Common myeloid progenitor, CD34-positive (primary cell): ENCODE data around the gene TC2N.

Experiments
- CTCF ChIA-PET: fragments of 350-600 bp; sonication (Branson Sonifier 250); formaldehyde crosslinking; loops from one replicate; lab custom pipeline; 2021; ENCODE audit warnings: antibody characterized with exemption; lab: Charles Lee
- POLR2A ChIA-PET: fragments of 350-600 bp; sonication (Branson Sonifier 250); formaldehyde crosslinking; loops from one replicate; lab custom pipeline; 2021; ENCODE audit warnings: antibody characterized with exemption; lab: Charles Lee
- DNase-seq, 3 donors: peaks; one replicate each; pipeline versions ENCODE4 v3.0.0 to v3.0.0-alpha.2; 2013
- H3K27ac ChIP-seq, 2 experiments: 1 replicate in 1 of 2; 2 replicates in 1 of 2; pipeline ENCODE4 v1.7.0; 2013; ENCODE audit warnings: inconsistent platforms in 2 of 2, low read length in 2 of 2, mild to moderate bottlenecking in 2 of 2, low read depth in 1 of 2, moderate library complexity in 1 of 2; ENCODE audit not compliant: severe bottlenecking in 2 of 2, insufficient read depth in 1 of 2, poor library complexity in 1 of 2
- H3K27me3 ChIP-seq, 5 experiments: replicated peaks in 2 of 5; 1 replicate in 3 of 5; 2 replicates in 2 of 5; pipeline versions ENCODE4 v1.6.1 to v1.7.0; 2013; ENCODE audit warnings: low read length in 4 of 5, mild to moderate bottlenecking in 2 of 5, moderate library complexity in 2 of 5, inconsistent platforms in 1 of 5; ENCODE audit not compliant: insufficient read depth in 5 of 5, control insufficient read depth in 4 of 5
- H3K36me3 ChIP-seq, 4 experiments: 1 replicate in 2 of 4; 2 replicates in 2 of 4; pipeline versions ENCODE4 v1.6.1 to v1.7.0; 2013; ENCODE audit warnings: low read length in 3 of 4, control low read depth in 1 of 4, mild to moderate bottlenecking in 1 of 4; ENCODE audit not compliant: control insufficient read depth in 4 of 4, insufficient read depth in 4 of 4
- H3K4me1 ChIP-seq, 4 experiments: 1 replicate in 3 of 4; 2 replicates in 1 of 4; pipeline versions ENCODE4 v1.6.1 to v1.7.1; 2013; ENCODE audit warnings: low read length in 3 of 4, mild to moderate bottlenecking in 3 of 4, control low read depth in 1 of 4, inconsistent platforms in 1 of 4, moderate library complexity in 1 of 4; ENCODE audit not compliant: control insufficient read depth in 4 of 4, insufficient read depth in 4 of 4; ENCODE audit errors: control extremely low read depth in 1 of 4
- H3K4me3 ChIP-seq, 7 experiments: 1 replicate in 4 of 7; 2 replicates in 3 of 7; pipeline versions ENCODE4 v1.5.1 to v1.7.0; 2013; ENCODE audit warnings: mild to moderate bottlenecking in 7 of 7, low read length in 6 of 7, moderate library complexity in 6 of 7, inconsistent platforms in 2 of 7, low read depth in 2 of 7, control low read depth in 1 of 7; ENCODE audit not compliant: insufficient read depth in 4 of 7, control insufficient read depth in 1 of 7; ENCODE audit errors: extremely low read depth in 1 of 7
- H3K9me3 ChIP-seq, 5 experiments: 1 replicate in 4 of 5; 2 replicates in 1 of 5; pipeline versions ENCODE4 v1.6.1 to v1.7.1; 2013; ENCODE audit warnings: low read length in 4 of 5, mild to moderate bottlenecking in 2 of 5, inconsistent platforms in 1 of 5, low read depth in 1 of 5, moderate library complexity in 1 of 5; ENCODE audit not compliant: control insufficient read depth in 4 of 5, insufficient read depth in 2 of 5; ENCODE audit errors: control extremely low read depth in 1 of 5
- WGBS: methylation state at CpG from one replicate; pipeline ENCODE4 v1.1.5; 2013; ENCODE audit not compliant: insufficient coverage; 5-methylcytosine and 5-hydroxymethylcytosine counted together

TC2N gene

GRCh38 chr14:91774140-91775096 is 92.9 kb downstream of the TC2N start:
- DNase-seq, result peak; percentile 51 to 88 (median 82)
- ChIA-PET CTCF (interaction anchor here (1.3 kb wide), 1 partner anchor 22 kb away, joined by 3 read pairs; no protein-coding TSS in a partner anchor), POLR2A (interaction anchor here (0.5 to 1.0 kb wide), 2 partner anchors 11 to 136 kb away, joined by 3 to 4 read pairs; no protein-coding TSS in a partner anchor)
- WGBS, result 7% methylated on average over 2 of the region's 5 CpGs
- Histone ChIP-seq H3K4me3 (peak overlapping the region in 5 of 7 experiments; percentile 1 to 44 (median 28)), H3K4me1 (peaks cover 8 to 38% (median 21%) of the 10 kb centered on the region in 4 experiments), H3K36me3 (peaks cover 0 to 2% (median 0%) of the 10 kb centered on the region in 4 experiments), H3K27me3 (no peaks in the 10 kb centered on the region), H3K9me3 (no peaks in the 10 kb centered on the region), H3K27ac (peak overlapping the region in 1 of 2 experiments; percentile 41)

- no peak overlapping the region for H3K27ac ChIP-seq
- ChIA-PET CTCF (interaction anchor here (0.6 kb wide), 1 partner anchor 9 kb away, joined by 4 read pairs; no protein-coding TSS in a partner anchor), POLR2A (no interaction called here)
- no peak for DNase-seq
- H3K36me3 ChIP-seq, result no peaks in the 10 kb centered on the region
- no peaks in the 10 kb centered on the region for H3K9me3 ChIP-seq
- no peaks in the 10 kb centered on the region for H3K27me3 ChIP-seq
- H3K4me3 ChIP-seq, result no peak overlapping the region
- peaks cover 8 to 20% (median 15%) of the 10 kb centered on the region in 4 experiments for H3K4me1 ChIP-seq
- WGBS, result no CpG with 5 or more reads among the region's 2 CpGs
Observed at GRCh38 chr14:91770185-91770584, 97.2 kb downstream of the TC2N start.

- no CpG with 5 or more reads among the region's 4 CpGs for WGBS
- DNase-seq, result no peak
- ChIA-PET POLR2A (no interaction called here), CTCF (no interaction called here)
- no peak overlapping the region for H3K4me3 ChIP-seq
- H3K9me3 ChIP-seq, result peaks cover 0 to 19% (median 7%) of the 10 kb centered on the region in 5 experiments
- H3K27ac ChIP-seq, result no peak overlapping the region
- no peaks in the 10 kb centered on the region for H3K4me1 ChIP-seq
- peaks cover 0 to 7% (median 2%) of the 10 kb centered on the region in 4 experiments for H3K36me3 ChIP-seq
- no peaks in the 10 kb centered on the region for H3K27me3 ChIP-seq
Observed at GRCh38 chr14:91755570-91756295, 111.6 kb downstream of the TC2N start.

- Histone ChIP-seq H3K27ac (no peak overlapping the region), H3K36me3 (peaks cover 0 to 3% (median 2%) of the 10 kb centered on the region in 4 experiments), H3K4me1 (no peaks in the 10 kb centered on the region), H3K4me3 (no peak overlapping the region), H3K9me3 (peaks cover 0 to 10% (median 0%) of the 10 kb centered on the region in 5 experiments), H3K27me3 (no peaks in the 10 kb centered on the region)
- no CpG with 5 or more reads among the region's 1 CpG for WGBS
- DNase-seq, result no peak
- ChIA-PET POLR2A (no interaction called here), CTCF (no interaction called here)
Observed at GRCh38 chr14:91754819-91755218, 112.5 kb downstream of the TC2N start.

GRCh38 chr14:91754185-91754584 is 113.2 kb downstream of the TC2N start:
- Histone ChIP-seq H3K9me3 (peaks cover 0 to 4% (median 0%) of the 10 kb centered on the region in 5 experiments), H3K4me1 (no peaks in the 10 kb centered on the region), H3K36me3 (peaks cover 0 to under 1% (median 0%) of the 10 kb centered on the region in 4 experiments), H3K4me3 (no peak overlapping the region), H3K27me3 (no peaks in the 10 kb centered on the region), H3K27ac (no peak overlapping the region)
- no CpG with 5 or more reads among the region's 1 CpG for WGBS
- CTCF ChIA-PET, result no interaction called here
- DNase-seq, result no peak
- POLR2A ChIA-PET, result no interaction called here

- Histone ChIP-seq H3K4me3 (no peak overlapping the region), H3K9me3 (peaks cover 0 to 3% (median 0%) of the 10 kb centered on the region in 5 experiments), H3K27ac (no peak overlapping the region), H3K4me1 (no peaks in the 10 kb centered on the region), H3K36me3 (no peaks in the 10 kb centered on the region), H3K27me3 (no peaks in the 10 kb centered on the region)
- CTCF ChIA-PET, result no interaction called here
- POLR2A ChIA-PET, result no interaction called here
- 84% methylated on average over 2 of the region's 4 CpGs for WGBS
- no peak for DNase-seq
Observed at GRCh38 chr14:91753501-91754128, 113.7 kb downstream of the TC2N start.
